Hematopoietic multipotent progenitor cell treated with erythropoietin and hydrocortisone succinate and interleukin-3 and kit ligand, for 15 days (in vitro differentiated cells): ENCODE data around the gene SMIM22.
"Not testable (repeated sequence)": the region's sequence is repeated elsewhere in the genome, so short reads cannot be mapped to it uniquely, and the experiment has no call there.

Experiments
- DNase-seq: peaks from one replicate; pipeline ENCODE4 v3.0.0-alpha.2; 2015; ENCODE audit warnings: low spot score

Gene SMIM22

GRCh38 chr16:4768549-4769305 is 26.4 kb upstream of the SMIM22 start:
- DNase-seq = peak; percentile 74

- no peak for DNase-seq
Measured at GRCh38 chr16:4769306-4769638, 25.9 kb upstream of the SMIM22 start.

GRCh38 chr16:4771646-4772045 is 23.5 kb upstream of the SMIM22 start:
- DNase-seq = no peak

GRCh38 chr16:4772351-4772750 is 22.8 kb upstream of the SMIM22 start:
- DNase-seq = no peak

GRCh38 chr16:4775005-4775404 is 20.2 kb upstream of the SMIM22 start:
- DNase-seq = no peak

GRCh38 chr16:4776141-4776705 is 18.9 kb upstream of the SMIM22 start:
- no peak for DNase-seq

- no peak for DNase-seq
Measured at GRCh38 chr16:4777339-4778049, 17.7 kb upstream of the SMIM22 start.

GRCh38 chr16:4778050-4778392 is 17.1 kb upstream of the SMIM22 start:
- no peak for DNase-seq

GRCh38 chr16:4780235-4780634 is 14.9 kb upstream of the SMIM22 start:
- no peak for DNase-seq

GRCh38 chr16:4783251-4783950 is 11.8 kb upstream of the SMIM22 start:
- no peak for DNase-seq

GRCh38 chr16:4783951-4784336 is 11.2 kb upstream of the SMIM22 start:
- DNase-seq = no peak

- not testable (repeated sequence) for DNase-seq
Measured at GRCh38 chr16:4784444-4784987, 10.7 kb upstream of the SMIM22 start.

- DNase-seq = no peak
Measured at GRCh38 chr16:4785758-4786433, 9.3 kb upstream of the SMIM22 start.

GRCh38 chr16:4787068-4787467 is 8.1 kb upstream of the SMIM22 start:
- no peak for DNase-seq

- DNase-seq = no peak
Measured at GRCh38 chr16:4787627-4788482, 7.3 kb upstream of the SMIM22 start, which contains the start of gene SEPTIN12. TSS of gene SEPTIN12 (minus strand) at chr16:4788345. CDS start at chr16:4787645, 700 bp downstream.

- no peak for DNase-seq
Measured at GRCh38 chr16:4788489-4788889, 6.7 kb upstream of the SMIM22 start.

GRCh38 chr16:4788910-4789309 is 6.3 kb upstream of the SMIM22 start:
- no peak for DNase-seq

- DNase-seq = no peak
Measured at GRCh38 chr16:4790261-4790660, 4.9 kb upstream of the SMIM22 start.

- no peak for DNase-seq
Measured at GRCh38 chr16:4790871-4791270, 4.3 kb upstream of the SMIM22 start.

- no peak for DNase-seq
Measured at GRCh38 chr16:4792951-4793513, 2.1 kb upstream of the SMIM22 start.
